HepG2 (cell line): Measurements from ENCODE around the gene IRF2BPL. TPM values are rescaled to one million over a fixed set of nuclear protein-coding genes. Genes with fewer than 3 reads are reported as not detected.
A peak's percentile ranks its signal among the peaks of the same experiment; 100 is the strongest.

ENCODE experiments used
- ETV5 ChIP-seq: IDR thresholded peaks from 2 replicates; pipeline ENCODE4 v1.6.1; 2018; ENCODE audit warnings: missing biosample characterization, missing genetic modification reagents, inconsistent platforms, borderline replicate concordance
- FUBP1 ChIP-seq: sonication (generic); formaldehyde crosslinking; IDR thresholded peaks from 2 replicates; pipeline ENCODE4 v1.5.1; 2020; ENCODE audit warnings: missing genetic modification reagents, mild to moderate bottlenecking, borderline replicate concordance
- GABPA ChIP-seq, 2 experiments: IDR thresholded peaks; 2 replicates each; pipeline ENCODE4 v1.6.1; 2011 to 2016; ENCODE audit warnings: low read depth in 2 of 2, low read length in 1 of 2, missing biosample characterization in 1 of 2, missing genetic modification characterization in 1 of 2
- HNRNPH1 ChIP-seq: fragments of 200-400 bp; formaldehyde crosslinking; optimal IDR thresholded peaks from 2 replicates; pipeline ENCODE3; 2017; ENCODE audit warnings: mild to moderate bottlenecking, low read depth, low read length
- ONECUT2 ChIP-seq: sonication (generic); formaldehyde crosslinking; IDR thresholded peaks from 2 replicates; pipeline ENCODE4 v1.4.0; 2020; ENCODE audit warnings: missing genetic modification reagents
- PITX1 ChIP-seq: sonication (generic); formaldehyde crosslinking; IDR thresholded peaks from 2 replicates; pipeline ENCODE4 v1.5.1; 2020; ENCODE audit warnings: mild to moderate bottlenecking, missing genetic modification reagents
- POLR2AphosphoS2 ChIP-seq: IDR thresholded peaks from 2 replicates; pipeline ENCODE4 v1.6.1; 2011; ENCODE audit warnings: low read depth, low read length, improper control_type of control experiment
- SIN3A ChIP-seq: IDR thresholded peaks from 2 replicates; pipeline ENCODE4 v1.6.1; 2011; ENCODE audit warnings: low read depth, mild to moderate bottlenecking, control low read depth, low read length, borderline replicate concordance
- SMAD1 ChIP-seq: sonication (generic); formaldehyde crosslinking; IDR thresholded peaks from 2 replicates; pipeline ENCODE4 v1.4.0; 2020; ENCODE audit warnings: missing genetic modification reagents, low read depth, mild to moderate bottlenecking, borderline replicate concordance
- SMC3 ChIP-seq: IDR thresholded peaks from 2 replicates; pipeline ENCODE4 v1.6.1; 2011; ENCODE audit warnings: low read length, improper control_type of control experiment
- TOPORS ChIP-seq: sonication (generic); formaldehyde crosslinking; IDR thresholded peaks from 2 replicates; pipeline ENCODE4 v1.8.0; 2023; ENCODE audit warnings: mild to moderate bottlenecking, missing genetic modification reagents
- ZBTB2 ChIP-seq: sonication (generic); formaldehyde crosslinking; IDR thresholded peaks from 2 replicates; pipeline ENCODE4 v1.8.0; 2022; ENCODE audit warnings: low read depth, missing genetic modification reagents
- ZBTB34 ChIP-seq: sonication (generic); formaldehyde crosslinking; IDR thresholded peaks from 2 replicates; pipeline ENCODE4 v1.8.0; 2022; ENCODE audit warnings: mild to moderate bottlenecking, missing genetic modification reagents
- ZBTB37 ChIP-seq: sonication (generic); formaldehyde crosslinking; IDR thresholded peaks from 2 replicates; pipeline ENCODE4 v1.4.0; 2020; ENCODE audit warnings: mild to moderate bottlenecking, missing genetic modification reagents
- ZNF563 ChIP-seq: sonication (generic); formaldehyde crosslinking; IDR thresholded peaks from 2 replicates; pipeline ENCODE4 v1.8.0; 2022; ENCODE audit warnings: mild to moderate bottlenecking, moderate library complexity, missing genetic modification reagents
- ZNF770 ChIP-seq: sonication (generic); formaldehyde crosslinking; IDR thresholded peaks from 2 replicates; pipeline ENCODE4 v1.5.0; 2020; ENCODE audit warnings: mild to moderate bottlenecking, missing genetic modification reagents
- polyA plus RNA-seq, 8 experiments: library from polyadenylated mRNA; depleted of rRNA in 3 of 8; stranded (reverse) in 7 of 8; unstranded in 1 of 8; fragments of >200 nt; fragmentation: Illumina TruSeq in 4 of 8; extraction: Trizol in 4 of 8; gene quantifications; 2 replicates each; pipeline versions ENCODE4 v1.2.1 to v1.2.3, GENCODE V29; 2011 to 2016; ENCODE audit warnings: low read depth in 4 of 8, missing spikeins in 1 of 8, mixed read lengths in 1 of 8; ENCODE audit not compliant: insufficient read depth in 1 of 8
- total RNA-seq, 5 experiments: library from RNA; depleted of rRNA; stranded (reverse); fragments of >200 nt; fragmentation: Illumina TruSeq; extraction: Trizol; gene quantifications; 2 replicates each; pipeline ENCODE4 v1.2.3, GENCODE V29; 2016; ENCODE audit warnings: low read depth in 1 of 5

Gene IRF2BPL
- total and polyA plus RNA-seq, 2 of the 13 experiments (the other 11 are each of a cell fraction or from before 2014, with no cell fraction given), result 6.6 to 8.4 TPM

GRCh38 chr14:77023001-77023996 is 5.2 kb downstream of the IRF2BPL start (continued):
- TF ChIP-seq ZBTB37 (CRISPR knock-in tag), result no peak
- peak; percentile 53; the same call in 1 of the 2 replicates for TF ChIP-seq ONECUT2 (CRISPR knock-in tag)
- no peak for TF ChIP-seq POLR2AphosphoS2
- TF ChIP-seq PITX1, result no peak
- TF ChIP-seq ZNF563 (CRISPR knock-in tag), result peak; percentile 31; the same call in 1 of the 2 replicates
- peak; percentile 72 for TF ChIP-seq SIN3A
- TF ChIP-seq HNRNPH1, result peak; percentile 29
- no peak for TF ChIP-seq TOPORS (CRISPR knock-in tag)
- no peak for TF ChIP-seq SMAD1
- peak; percentile 76; the same call in 1 of the 2 replicates for TF ChIP-seq ETV5
- TF ChIP-seq ZBTB2, result no peak
- no peak for TF ChIP-seq FUBP1
- no peak for TF ChIP-seq ZBTB34
- TF ChIP-seq SMC3, result peak; percentile 76
- TF ChIP-seq ZNF770, result peak; percentile 24; the same call in 1 of the 2 replicates
- TF ChIP-seq GABPA (IDR thresholded peaks at IDR 0.05; ENCODE audit: low read depth, low read length), result no peak
- TF ChIP-seq GABPA (CRISPR knock-in tag; IDR thresholded peaks at IDR 0.05; ENCODE audit: low read depth), result no peak; the same call in 1 of the 2 replicates
